Vagina (tissue), 2 donors: ENCODE measurements around the gene GRIK4.

ENCODE experiments used
- POLR2A ChIP-seq, 2 donors: fragments of 450-650 bp; IDR thresholded peaks; one replicate each; pipeline ENCODE4 v1.6.1; 2017; ENCODE audit warnings: antibody characterized with exemption in 2 of 2, mild to moderate bottlenecking in 2 of 2, moderate library complexity in 2 of 2
- POLR2AphosphoS5 ChIP-seq, 2 donors: sonication (generic); formaldehyde crosslinking; IDR thresholded peaks; one replicate each; pipeline ENCODE4 v1.9.0; 2017; ENCODE audit warnings: antibody characterized with exemption in 2 of 2, mild to moderate bottlenecking in 2 of 2, low read depth in 1 of 2; ENCODE audit not compliant: insufficient read depth in 1 of 2
- TF ChIP-seq, protein P1 (sequence below), 3 experiments: fragments of 450-650 bp in 2 of 3; fragments of 200-600 bp in 1 of 3; sonication (generic) in 1 of 3; IDR thresholded peaks; one replicate each; pipeline ENCODE4 v1.5.1; 2017 to 2019; ENCODE audit warnings: antibody characterized with exemption in 3 of 3, mild to moderate bottlenecking in 2 of 3, moderate library complexity in 2 of 3

DNA sequence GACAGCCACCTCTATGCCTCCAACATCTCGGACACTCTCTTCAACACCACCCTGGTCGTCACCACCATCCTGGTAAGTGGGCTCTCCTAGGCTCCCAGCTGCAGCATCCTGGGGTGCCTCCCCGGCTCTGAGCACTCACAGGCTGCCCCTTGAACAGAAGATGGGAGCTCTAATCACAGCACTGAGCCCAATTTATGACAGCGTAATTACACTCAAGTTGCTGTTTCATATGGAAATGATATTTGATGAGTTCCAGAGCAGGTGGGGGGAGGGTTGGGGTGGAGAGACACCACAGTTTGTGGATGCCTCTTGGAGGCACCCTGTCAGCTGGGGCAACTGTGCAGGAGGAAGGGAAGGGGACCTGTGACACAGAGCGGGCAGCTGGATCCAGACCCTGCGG lies 387.0 kb downstream of the GRIK4 start:
- no peak for TF ChIP-seq POLR2AphosphoS5 (IDR thresholded peaks at IDR 0.05; ENCODE audit: insufficient read depth in 1 of 2, low read depth in 1 of 2)
- TF ChIP-seq, protein P1, sequence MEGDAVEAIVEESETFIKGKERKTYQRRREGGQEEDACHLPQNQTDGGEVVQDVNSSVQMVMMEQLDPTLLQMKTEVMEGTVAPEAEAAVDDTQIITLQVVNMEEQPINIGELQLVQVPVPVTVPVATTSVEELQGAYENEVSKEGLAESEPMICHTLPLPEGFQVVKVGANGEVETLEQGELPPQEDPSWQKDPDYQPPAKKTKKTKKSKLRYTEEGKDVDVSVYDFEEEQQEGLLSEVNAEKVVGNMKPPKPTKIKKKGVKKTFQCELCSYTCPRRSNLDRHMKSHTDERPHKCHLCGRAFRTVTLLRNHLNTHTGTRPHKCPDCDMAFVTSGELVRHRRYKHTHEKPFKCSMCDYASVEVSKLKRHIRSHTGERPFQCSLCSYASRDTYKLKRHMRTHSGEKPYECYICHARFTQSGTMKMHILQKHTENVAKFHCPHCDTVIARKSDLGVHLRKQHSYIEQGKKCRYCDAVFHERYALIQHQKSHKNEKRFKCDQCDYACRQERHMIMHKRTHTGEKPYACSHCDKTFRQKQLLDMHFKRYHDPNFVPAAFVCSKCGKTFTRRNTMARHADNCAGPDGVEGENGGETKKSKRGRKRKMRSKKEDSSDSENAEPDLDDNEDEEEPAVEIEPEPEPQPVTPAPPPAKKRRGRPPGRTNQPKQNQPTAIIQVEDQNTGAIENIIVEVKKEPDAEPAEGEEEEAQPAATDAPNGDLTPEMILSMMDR (IDR thresholded peaks at IDR 0.05): no peak
- no peak for TF ChIP-seq POLR2A (IDR thresholded peaks at IDR 0.05)
